ENCODE results near the gene NSUN5.
A peak's percentile ranks its signal among the peaks of the same experiment; 100 is the strongest.
"Not testable (repeated sequence)": the region's sequence is repeated elsewhere in the genome, so short reads cannot be mapped to it uniquely, and the experiment has no call there.

Gene NSUN5

DNA sequence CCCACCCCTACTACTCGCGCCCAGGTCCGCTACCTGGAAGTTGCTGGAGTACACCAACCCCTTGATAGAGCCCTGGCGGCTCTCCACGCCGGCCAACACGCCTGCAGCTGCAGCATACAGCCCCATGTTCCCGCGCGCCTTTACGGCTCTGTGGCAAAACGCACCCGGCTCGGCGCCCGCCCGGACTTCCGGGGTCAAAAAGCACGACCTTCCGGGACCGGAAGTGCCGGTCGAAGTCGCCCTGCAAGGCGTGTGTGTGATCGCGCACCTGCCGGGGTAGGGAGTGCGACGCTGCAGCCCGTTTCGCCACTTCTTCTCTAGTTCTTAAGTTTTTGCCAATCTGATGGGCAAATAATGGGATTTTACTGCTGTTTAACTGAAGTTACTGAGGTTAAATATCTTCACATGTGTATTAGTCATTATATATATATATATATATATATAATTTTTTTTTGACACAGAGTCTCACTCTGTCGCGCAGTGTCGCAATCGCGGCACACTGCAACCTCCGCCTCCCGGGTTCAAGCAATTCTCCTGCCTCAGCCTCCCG, at the start of gene NSUN5:
NSUN5 (minus strand) TSS at position 162 of the 550 bp plus-strand sequence; CDS start at position 126, 36 bp downstream.
- peak; percentile 92 for DNase-seq (ENCODE audit: low spot score)

- no peak for DNase-seq (ENCODE audit: low spot score)
Measured at GRCh38 chr7:73356159-73356558, 47.5 kb upstream of the NSUN5 start.

DNA sequence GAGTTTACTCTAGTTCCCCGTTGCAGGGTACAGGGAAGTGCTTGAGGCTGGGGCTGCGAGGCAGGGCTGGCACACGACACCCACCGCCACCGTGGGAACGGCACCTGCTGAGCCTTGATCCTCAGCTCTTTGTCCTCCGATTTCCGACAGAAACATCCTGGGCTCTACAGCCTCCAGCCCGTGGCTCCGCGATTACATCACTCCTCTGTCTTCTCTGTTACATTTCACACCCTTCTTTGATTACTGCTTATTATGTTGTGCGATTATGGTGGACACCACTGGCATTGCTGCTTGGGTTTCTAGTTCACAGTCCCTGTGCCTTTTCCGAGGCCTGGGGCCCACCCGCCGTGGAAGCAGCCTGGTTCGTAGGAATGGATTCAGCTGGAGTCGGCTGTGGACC, 46.2 kb upstream of the NSUN5 start:
- no peak for DNase-seq (ENCODE audit: low spot score)

DNA sequence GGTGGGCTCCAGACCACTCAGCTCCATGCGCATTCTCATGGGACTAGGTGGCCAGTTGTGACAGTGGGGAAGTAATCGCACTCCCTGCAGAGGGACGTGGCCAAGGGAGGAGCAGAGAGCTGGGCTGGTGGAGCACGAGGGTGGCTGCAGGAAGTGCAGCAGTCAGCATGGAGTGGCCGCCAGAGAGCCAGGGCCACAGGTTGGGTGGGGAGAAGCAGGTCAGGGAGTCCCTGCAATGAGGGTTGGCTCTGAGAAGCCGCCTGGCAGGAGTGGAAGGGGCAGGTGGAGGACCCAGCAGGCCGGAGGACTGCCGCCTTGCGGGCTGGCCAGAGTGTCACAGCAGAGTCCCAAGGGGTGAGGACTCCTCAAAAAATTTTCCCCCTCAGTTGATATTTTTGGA, 45.6 kb upstream of the NSUN5 start:
- DNase-seq (ENCODE audit: low spot score), result no peak

DNA sequence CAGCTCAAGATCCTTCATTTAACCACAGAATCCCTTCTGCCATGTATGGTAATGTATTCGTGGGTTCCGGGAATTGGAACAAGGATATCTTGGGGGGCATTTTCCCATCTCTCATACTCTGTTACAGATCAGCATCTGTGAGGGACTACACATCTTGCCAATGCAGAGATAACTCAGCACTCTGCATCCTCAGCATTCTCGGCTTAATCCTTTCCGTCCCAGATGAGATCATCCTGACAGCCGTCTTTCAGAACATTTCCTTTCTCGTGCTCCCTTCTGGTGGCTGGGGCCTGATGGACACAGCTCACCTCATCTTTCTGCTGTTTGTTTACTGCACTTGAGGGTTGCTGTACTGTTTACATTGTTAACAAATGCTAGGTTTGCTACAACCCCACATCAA, 44.6 kb upstream of the NSUN5 start:
- DNase-seq (ENCODE audit: low spot score), result no peak

- DNase-seq (ENCODE audit: low spot score), result no peak
Measured at GRCh38 chr7:73352784-73353183, 44.2 kb upstream of the NSUN5 start.

- no peak for DNase-seq (ENCODE audit: low spot score)
Measured at GRCh38 chr7:73351447-73352167, 43.0 kb upstream of the NSUN5 start.

- DNase-seq (ENCODE audit: low spot score), result no peak
Measured at GRCh38 chr7:73350306-73351068, 41.9 kb upstream of the NSUN5 start.

- DNase-seq (ENCODE audit: low spot score), result no peak
Measured at GRCh38 chr7:73349763-73350162, 41.1 kb upstream of the NSUN5 start.

DNA sequence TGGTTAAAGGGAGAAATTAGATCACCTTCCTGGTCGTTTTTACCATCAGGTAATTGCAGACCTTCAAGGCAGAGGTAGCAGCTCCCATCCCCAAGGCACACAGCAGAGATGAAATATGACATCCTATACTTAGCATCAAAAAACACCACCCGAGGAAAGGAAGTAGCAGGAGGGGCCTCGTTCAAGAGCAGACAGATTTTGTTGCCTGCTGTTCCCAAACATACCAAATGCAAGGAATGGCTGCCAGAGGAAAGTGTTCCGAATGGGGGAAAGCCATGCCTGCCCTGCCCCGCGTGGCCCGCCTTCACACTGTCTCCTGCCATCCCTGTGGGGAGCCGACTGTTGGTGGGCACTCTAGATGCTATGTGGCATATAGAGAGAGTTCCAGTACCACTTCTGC, 37.3 kb upstream of the NSUN5 start:
- DNase-seq (ENCODE audit: low spot score), result no peak

- no peak for DNase-seq (ENCODE audit: low spot score)
Measured at GRCh38 chr7:73345538-73345937, 36.9 kb upstream of the NSUN5 start.

DNA sequence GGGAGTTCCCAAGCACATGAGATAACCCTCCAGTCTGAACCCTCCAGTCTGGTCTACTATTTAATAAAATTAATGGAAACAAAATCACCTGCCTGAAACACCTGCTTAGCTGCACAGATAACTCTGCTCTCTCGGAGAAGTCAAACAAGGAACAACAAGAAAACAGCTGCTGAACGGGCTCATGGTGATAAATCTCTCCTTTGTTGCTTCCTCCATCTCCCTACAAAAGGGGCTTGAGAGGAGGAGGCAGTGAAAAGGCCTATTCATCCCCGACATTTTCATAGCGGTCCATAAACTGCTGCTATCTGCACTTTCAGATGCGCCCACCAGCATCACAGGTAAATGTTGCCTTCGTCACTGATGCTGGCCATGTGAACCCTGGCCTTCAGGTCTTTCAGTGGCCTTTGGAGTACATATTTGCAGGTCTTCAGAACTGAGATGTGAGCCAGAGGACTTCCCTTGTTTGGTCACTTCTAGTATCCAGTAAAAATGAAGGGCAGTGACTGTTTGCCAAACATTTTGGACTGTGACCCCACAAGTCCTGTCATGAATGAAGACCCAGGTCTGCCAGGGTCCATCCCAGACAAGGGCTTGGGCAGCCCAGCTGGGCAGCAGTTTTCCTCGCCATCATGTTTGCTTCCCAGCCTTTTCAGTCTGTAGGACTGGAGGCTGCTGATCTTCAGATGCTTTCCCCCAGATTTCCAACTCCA, 35.2 kb upstream of the NSUN5 start:
- no peak for DNase-seq (ENCODE audit: low spot score)

DNA sequence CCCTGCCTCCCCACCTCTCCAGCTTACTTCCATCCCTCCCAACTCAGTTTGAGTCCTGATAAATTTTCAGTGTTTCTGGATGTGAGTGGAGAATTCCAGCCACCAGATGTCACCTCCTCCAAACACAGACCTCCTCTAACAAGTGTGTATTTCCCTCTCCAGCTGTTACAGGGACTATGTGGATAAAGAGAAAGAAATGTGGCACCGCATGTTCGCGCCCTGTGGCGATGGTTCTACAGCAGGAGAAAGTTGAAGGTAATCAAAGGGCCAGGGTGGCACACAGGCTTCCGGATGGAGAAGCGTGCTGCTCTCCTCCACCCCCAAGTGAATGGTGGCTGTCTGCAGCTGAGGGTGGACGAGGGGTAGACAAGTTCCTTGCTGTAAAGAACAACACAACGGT, 34.0 kb upstream of the NSUN5 start:
- DNase-seq (ENCODE audit: low spot score), result peak; percentile 7

GRCh38 chr7:73341877-73342276, 33.3 kb upstream of the NSUN5 start:
- peak; percentile 40 for DNase-seq (ENCODE audit: low spot score)

- DNase-seq (ENCODE audit: low spot score), result no peak
Measured at GRCh38 chr7:73340514-73340913, 31.9 kb upstream of the NSUN5 start.

DNA sequence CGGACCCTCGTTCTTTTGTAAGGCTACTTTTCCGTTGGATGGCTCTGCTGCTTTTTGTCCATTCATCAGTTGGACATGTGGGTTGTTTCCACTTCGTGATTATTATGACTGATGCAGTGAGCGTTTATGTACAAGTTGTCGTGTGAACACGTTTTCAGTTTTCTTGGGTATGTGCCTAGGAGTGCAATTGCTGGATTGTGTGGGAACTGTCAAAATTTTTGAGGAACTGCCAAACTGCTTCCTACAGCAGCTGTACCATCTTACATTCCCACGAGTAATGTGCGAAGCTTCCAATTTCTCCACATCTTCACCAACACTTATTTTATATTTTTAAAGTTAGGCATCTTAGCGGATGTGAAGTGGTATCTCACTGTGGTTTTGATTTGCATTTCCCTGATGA, 29.7 kb upstream of the NSUN5 start:
- no peak for DNase-seq (ENCODE audit: low spot score)

DNA sequence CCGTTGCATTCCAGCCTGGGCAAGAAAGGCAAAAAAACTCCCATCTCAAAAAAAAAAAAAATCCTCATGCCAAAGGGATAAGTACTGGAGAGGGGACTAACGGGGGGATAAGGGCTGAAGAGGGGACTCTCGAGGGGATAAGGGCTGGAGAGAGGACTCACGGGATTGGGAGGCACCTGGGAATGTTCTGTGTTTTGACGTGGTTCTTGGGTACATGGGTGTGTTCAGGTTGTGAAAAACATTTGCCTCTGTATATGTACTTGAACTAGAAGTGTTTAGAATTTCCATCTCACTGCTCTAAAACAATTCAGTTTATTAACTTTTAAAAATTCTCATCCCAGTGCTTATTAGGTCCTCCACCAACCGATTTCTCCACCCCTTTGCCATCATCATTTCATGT, 23.8 kb upstream of the NSUN5 start:
- DNase-seq (ENCODE audit: low spot score), result no peak

DNA sequence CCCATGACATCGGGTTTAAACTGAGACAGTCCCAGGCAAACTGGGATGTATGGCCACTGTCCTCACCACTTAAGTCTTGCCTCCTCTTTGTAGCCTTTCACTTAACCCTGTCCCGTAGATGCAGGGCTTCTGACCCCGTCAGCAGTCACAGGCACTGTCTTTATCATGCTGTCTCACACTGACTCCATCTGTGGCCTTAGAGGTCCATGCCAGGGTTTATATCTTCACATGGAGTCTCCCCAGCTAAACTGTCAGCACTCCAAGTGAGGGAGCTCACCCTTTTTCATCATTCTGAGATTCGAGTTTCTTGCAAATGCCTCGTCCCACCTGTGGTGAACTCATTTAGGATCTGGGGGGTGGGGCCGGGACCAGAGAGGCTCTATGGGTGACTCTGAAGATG, 22.1 kb upstream of the NSUN5 start:
- no peak for DNase-seq (ENCODE audit: low spot score)

GRCh38 chr7:73329861-73330581, 21.4 kb upstream of the NSUN5 start:
- no peak for DNase-seq (ENCODE audit: low spot score)

DNA sequence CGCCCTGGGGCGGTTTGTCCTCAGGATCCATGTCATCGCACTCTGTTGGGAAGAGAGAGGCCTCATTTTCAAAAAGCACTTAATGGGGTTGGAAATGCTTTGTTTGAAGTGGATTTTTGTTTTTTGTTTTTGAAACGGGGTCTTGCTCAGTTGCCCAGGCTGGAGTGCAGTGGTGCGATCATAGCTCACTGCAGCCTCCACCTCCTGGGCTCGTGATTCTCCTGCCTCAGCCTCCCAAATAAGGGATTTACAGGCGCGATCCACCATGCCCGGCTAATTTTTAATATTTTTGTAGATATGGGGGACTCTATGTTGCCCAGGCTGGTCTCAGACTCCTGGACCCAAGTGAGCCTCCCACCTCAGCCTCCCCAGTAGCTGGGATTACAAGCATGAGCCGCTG, 20.1 kb upstream of the NSUN5 start:
- DNase-seq (ENCODE audit: low spot score), result no peak

GRCh38 chr7:73327922-73328321, 19.3 kb upstream of the NSUN5 start, which contains the start of the genes FKBP6 and TRIM50:
Gene FKBP6, plus strand, starts transcription at chr7:73328161. Its CDS starts 268 bp downstream, at chr7:73328429.
Gene TRIM50, minus strand, starts transcription at chr7:73328082. Its CDS starts 3,295 bp downstream, at chr7:73324787.
- not testable (repeated sequence) for DNase-seq (ENCODE audit: low spot score)

DNA sequence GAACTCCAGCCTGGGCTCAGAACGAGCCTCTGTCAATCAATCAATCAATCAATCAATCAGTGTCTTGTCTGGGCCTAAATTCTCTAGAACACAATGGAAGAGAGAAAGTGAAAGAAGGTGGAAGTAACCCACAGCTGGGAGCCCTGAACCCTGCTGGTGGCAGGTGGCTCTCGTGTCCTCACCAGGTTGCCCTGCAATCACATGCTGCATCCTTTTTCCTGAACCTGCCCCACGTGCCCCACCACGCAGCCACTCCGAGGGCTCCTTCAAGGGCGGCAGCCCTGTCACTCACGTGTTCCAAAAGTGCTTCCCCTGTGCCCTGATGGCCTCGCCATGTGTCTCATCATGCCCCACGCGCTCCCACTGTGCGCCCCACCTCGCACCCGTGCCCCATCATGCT, 18.8 kb upstream of the NSUN5 start:
- not testable (repeated sequence) for DNase-seq (ENCODE audit: low spot score)

Data from LoVo (cell line).